Measurements from ENCODE around the gene CARHSP1. TPM values are rescaled to one million over a fixed set of nuclear protein-coding genes. Genes with fewer than 3 reads are reported as not detected.

Gene CARHSP1
- total RNA-seq, 2 donors from 2014 or later = 88.1 to 106 TPM

DNA sequence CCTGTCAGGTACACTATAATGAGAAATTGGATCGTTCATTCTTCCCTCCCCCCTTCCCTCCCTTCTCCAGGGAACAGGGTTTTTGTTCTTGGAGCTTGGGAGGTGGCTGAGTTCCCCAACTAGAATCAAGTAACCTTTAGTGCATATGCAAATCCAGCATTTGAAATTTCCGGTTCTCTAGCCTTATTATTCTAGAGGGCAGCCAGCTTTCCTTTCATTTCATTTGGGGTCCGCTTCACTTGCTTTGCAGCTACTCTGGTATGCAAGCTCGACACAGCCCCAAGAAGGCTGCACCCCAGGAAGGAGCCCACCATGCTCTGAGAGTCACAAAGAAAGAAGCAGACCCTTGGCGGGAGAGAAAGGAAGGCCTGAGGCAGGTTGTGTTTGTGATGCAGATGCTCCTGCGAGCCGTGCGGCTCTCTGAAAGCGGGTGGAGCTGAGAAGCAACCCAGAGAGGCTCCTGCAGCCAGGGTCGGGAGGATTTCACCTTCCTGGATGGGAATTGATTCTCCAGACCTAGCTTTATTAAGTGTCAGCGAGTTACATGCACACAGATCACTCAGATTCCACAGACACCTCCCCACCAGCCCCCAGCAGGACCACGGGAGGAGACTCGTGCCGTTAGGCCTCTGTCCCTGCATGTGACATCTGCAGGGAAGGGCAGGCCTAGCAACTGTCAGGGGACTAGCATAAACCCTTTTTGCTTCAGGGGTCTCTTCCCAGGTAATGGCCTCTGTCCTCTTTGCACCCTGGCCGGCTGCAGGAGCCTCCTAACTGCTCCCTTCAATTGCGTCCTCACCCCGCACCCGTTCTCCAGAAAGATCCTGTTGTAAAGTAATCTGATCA lies 36.7 kb downstream of the CARHSP1 start:
- H3K9me3 Mint-ChIP-seq = no peaks in the 10 kb centered on the region
- ATAC-seq = no peak
- peaks cover 9 to 13% of the 10 kb centered on the region in 2 donors for H3K36me3 Mint-ChIP-seq
- peak overlapping the region in 1 of 2 donors; percentile 76 for H3K27ac Mint-ChIP-seq
- no peak for DNase-seq (ENCODE audit: low spot score in 2 of 2)

GRCh38 chr16:8831450-8831849 lies 37.4 kb downstream of the CARHSP1 start:
- Mint-ChIP-seq H3K36me3 (peaks cover 9 to 13% of the 10 kb centered on the region in 2 donors), H3K9me3 (no peaks in the 10 kb centered on the region), H3K27ac (no peak overlapping the region)
- DNase-seq (ENCODE audit: low spot score in 2 of 2) = no peak
- no peak for ATAC-seq

DNA sequence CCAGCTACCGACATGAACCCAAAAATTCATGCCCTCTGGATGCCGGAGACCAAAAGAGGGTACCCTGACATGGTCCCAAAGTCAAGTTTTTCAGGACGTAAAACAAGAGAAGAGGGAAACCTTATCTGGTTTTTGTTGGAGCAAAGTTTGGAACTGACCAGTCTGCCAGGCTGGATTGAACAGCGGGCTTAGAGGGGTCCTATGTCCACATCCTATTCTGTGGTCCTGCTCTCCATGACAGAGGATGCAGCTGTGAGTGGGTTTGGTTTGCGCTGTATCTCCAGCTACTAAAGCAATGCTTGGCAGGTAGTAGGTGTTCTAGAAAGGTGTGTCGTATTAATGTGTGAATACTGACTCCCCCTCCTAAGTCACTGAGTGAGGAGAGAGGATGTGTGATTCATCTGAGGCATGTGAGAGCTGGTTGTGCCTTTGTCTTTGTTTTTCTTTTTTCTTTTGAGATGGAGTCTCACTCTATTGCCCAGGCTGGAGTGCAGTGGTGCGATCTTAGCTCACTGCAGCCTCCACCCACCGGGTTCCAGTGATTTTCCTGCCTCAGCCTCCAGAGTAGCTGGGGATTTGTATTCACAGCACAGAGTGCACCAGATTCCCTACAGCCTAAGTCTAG lies 40.2 kb downstream of the CARHSP1 start:
- Mint-ChIP-seq H3K36me3 (peaks cover 9 to 13% of the 10 kb centered on the region in 2 donors), H3K9me3 (no peaks in the 10 kb centered on the region), H3K27ac (peak overlapping the region; percentile 17 to 36)
- no peak for DNase-seq (ENCODE audit: low spot score in 2 of 2)
- ATAC-seq = peak in 1 of 2 donors; percentile 20

GRCh38 chr16:8826278-8826879 lies 42.4 kb downstream of the CARHSP1 start:
- no peaks in the 10 kb centered on the region for H3K9me3 Mint-ChIP-seq
- peaks cover 7 to 9% of the 10 kb centered on the region in 2 donors for H3K36me3 Mint-ChIP-seq
- no peak overlapping the region for H3K27ac Mint-ChIP-seq
- DNase-seq (ENCODE audit: low spot score in 2 of 2) (no peak), ATAC-seq (no peak)

DNA sequence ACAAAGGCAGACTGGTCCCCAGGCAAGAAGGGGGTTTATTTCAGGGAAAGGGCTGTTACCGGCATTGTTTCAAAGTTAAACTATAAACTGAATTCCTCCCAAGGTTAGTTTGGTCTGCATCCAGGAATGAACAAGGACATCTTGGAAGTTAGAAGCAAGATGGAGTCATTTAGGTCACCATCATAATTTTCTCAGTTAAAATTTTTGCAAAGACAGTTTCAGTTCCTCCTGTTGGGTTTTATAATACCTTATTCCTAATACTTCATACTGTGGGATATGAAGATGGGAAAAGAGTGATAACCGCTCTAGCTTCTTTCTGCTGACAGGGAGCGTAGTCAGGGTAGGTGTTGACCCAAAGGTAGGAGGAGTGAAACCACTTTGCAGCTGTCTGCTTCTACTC lies 46.4 kb downstream of the CARHSP1 start:
- ATAC-seq = no peak
- no peak for DNase-seq (ENCODE audit: low spot score in 2 of 2)
- Mint-ChIP-seq H3K36me3 (peaks cover 6 to 16% of the 10 kb centered on the region in 2 donors), H3K27ac (peak overlapping the region; percentile 68 to 73), H3K9me3 (no peaks in the 10 kb centered on the region)

GRCh38 chr16:8819411-8820034 lies 49.3 kb downstream of the CARHSP1 start:
- Mint-ChIP-seq H3K27ac (peak overlapping the region in 1 of 2 donors; percentile 90), H3K9me3 (no peaks in the 10 kb centered on the region), H3K36me3 (peaks cover 25 to 27% of the 10 kb centered on the region in 2 donors)
- no peak for ATAC-seq
- no peak for DNase-seq (ENCODE audit: low spot score in 2 of 2)

- ATAC-seq = peak in 1 of 2 donors; percentile 44
- H3K27ac Mint-ChIP-seq = peak overlapping the region in 1 of 2 donors; percentile 90
- no peaks in the 10 kb centered on the region for H3K9me3 Mint-ChIP-seq
- peaks cover 27 to 29% of the 10 kb centered on the region in 2 donors for H3K36me3 Mint-ChIP-seq
- DNase-seq (ENCODE audit: low spot score in 2 of 2) = no peak
Observed at GRCh38 chr16:8818504-8819270, 50.1 kb downstream of the CARHSP1 start.

DNA sequence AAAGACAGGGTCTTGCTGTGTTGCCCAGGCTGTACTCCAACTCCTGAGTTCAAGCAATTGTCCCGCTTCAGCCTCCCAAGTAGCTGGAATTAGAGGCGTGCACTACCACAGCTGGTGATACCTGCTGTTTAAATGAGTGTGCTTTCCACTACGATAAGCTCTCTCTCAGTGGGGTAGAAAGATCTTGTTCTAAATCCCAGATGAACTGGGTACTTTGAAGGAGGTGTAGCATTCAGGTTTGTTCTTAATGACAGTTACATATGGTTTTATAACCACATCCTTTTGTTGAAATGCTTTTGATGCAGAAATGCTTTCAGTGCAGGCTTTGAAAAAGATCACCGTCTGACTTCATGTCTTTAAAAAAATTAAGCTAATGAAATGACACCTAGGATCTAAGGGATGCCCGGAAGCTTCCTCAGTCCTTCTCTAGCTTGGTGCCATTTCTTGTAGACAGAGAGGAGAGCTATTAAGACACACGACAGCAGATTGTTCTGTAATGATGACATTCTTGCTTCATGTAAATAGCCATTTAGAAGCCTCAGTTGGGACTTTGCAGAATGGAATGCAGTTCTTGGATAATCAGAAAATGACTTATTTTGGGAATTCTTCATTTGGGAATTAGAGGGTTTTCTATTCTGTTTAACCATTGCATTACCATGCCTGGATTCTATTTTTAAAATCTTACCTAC lies 51.7 kb downstream of the CARHSP1 start:
- ATAC-seq (peak; percentile 56 to 75), DNase-seq (ENCODE audit: low spot score in 2 of 2) (no peak)
- Mint-ChIP-seq H3K36me3 (peaks cover 27 to 37% of the 10 kb centered on the region in 2 donors), H3K9me3 (no peaks in the 10 kb centered on the region), H3K27ac (peak overlapping the region in 1 of 2 donors; percentile 90)

DNA sequence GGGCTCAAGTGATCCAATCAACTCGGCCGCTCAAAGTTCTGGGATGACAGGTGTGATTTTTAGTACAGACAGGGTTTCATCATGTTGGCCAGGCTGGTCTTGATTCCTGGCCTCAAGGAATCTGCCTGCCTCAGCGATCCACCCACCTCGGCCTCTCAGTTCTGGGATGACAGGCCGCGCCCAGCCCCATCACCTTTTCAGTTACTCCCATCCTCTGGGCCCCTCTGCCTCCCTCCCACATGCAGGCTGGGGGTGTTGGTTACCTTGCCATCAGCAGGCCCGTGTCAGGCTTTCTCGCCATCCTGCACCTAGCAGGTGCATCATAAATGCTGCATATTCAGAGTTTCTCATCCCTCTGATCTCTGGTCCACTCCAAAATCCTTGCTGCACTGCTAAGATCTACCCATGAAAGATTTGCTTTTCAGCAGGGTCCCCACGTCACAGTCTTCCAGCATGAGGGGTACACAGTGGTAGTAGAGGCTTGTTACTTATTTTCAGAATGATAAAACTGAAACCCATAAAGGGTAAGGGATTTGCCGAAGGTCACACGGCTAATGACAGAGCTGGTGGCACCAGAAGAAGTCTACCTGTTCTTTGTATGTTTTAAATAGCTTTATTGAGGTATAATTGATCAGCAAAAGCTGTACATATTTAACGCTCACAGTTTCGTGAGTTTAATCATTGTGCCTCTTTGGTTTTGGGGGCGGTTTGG lies 54.6 kb downstream of the CARHSP1 start:
- DNase-seq (ENCODE audit: low spot score in 2 of 2) = no peak
- Mint-ChIP-seq H3K36me3 (peaks cover 20 to 37% of the 10 kb centered on the region in 2 donors), H3K27ac (peak overlapping the region; percentile 25 to 85), H3K9me3 (no peaks in the 10 kb centered on the region)
- peak in 1 of 2 donors; percentile 18 for ATAC-seq

GRCh38 chr16:8812162-8812843 lies 56.5 kb downstream of the CARHSP1 start:
- Mint-ChIP-seq H3K9me3 (no peaks in the 10 kb centered on the region), H3K36me3 (peaks cover 16 to 41% of the 10 kb centered on the region in 2 donors), H3K27ac (no peak overlapping the region)
- no peak for DNase-seq (ENCODE audit: low spot score in 2 of 2)
- ATAC-seq = no peak

GRCh38 chr16:8808613-8809353 lies 60.0 kb downstream of the CARHSP1 start:
- Mint-ChIP-seq H3K27ac (no peak overlapping the region), H3K36me3 (peaks cover 13 to 34% of the 10 kb centered on the region in 2 donors), H3K9me3 (no peaks in the 10 kb centered on the region)
- DNase-seq (ENCODE audit: low spot score in 2 of 2) (no peak), ATAC-seq (no peak)

DNA sequence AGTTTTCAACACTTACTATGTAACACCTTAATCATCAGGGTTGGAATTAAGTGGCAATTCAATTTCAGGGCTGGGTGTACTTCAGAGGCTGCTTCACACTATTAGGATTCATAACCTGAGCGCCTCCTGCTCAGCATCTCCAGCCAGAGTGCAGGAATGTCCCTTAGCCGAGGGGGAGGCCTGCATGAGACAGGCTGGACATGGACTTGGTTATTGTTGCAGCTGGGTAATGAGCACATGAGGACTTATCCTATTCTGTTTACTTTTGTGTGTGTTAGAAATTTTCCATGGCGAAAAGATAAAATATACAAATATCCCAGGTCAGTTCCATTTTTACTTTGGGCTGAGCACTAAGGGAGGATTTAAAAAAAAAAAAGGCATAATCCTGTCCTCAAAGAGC lies 60.8 kb downstream of the CARHSP1 start:
- DNase-seq (ENCODE audit: low spot score in 2 of 2) (no peak), ATAC-seq (no peak)
- H3K27ac Mint-ChIP-seq = no peak overlapping the region
- peaks cover 17 to 33% of the 10 kb centered on the region in 2 donors for H3K36me3 Mint-ChIP-seq
- no peaks in the 10 kb centered on the region for H3K9me3 Mint-ChIP-seq

GRCh38 chr16:8807189-8807588 lies 61.6 kb downstream of the CARHSP1 start:
- H3K9me3 Mint-ChIP-seq = no peaks in the 10 kb centered on the region
- DNase-seq (ENCODE audit: low spot score in 2 of 2) (no peak), ATAC-seq (no peak)
- H3K27ac Mint-ChIP-seq = no peak overlapping the region
- peaks cover 22 to 38% of the 10 kb centered on the region in 2 donors for H3K36me3 Mint-ChIP-seq
